Omental fat pad (tissue), 4 donors: Measurements from ENCODE around the gene FSIP1. TPM values are rescaled to one million over a fixed set of nuclear protein-coding genes. Genes with fewer than 3 reads are reported as not detected.
"Not testable (repeated sequence)": the region's sequence is repeated elsewhere in the genome, so short reads cannot be mapped to it uniquely, and the experiment has no call there.

ENCODE experiments used
- ATAC-seq: fragments of 150-250 bp; one replicate; pipeline ENCODE4 v1.9.1; 2016; ENCODE audit warnings: mild to moderate bottlenecking, moderate library complexity; ENCODE audit not compliant: low FRiP score
- DNase-seq: peaks from one replicate; pipeline ENCODE4 v3.0.0-alpha.2; 2019; ENCODE audit warnings: low spot score
- total RNA-seq, 4 donors: library from RNA; depleted of rRNA; stranded (reverse); fragments of >200 nt; gene quantifications; one replicate each; pipeline ENCODE4 v1.1.0, GENCODE V29; 2016
- TF ChIP-seq, protein P1 (sequence below), 3 donors: fragments of 450-650 bp; IDR thresholded peaks; one replicate each; pipeline ENCODE4 v1.5.1; 2016 to 2017; ENCODE audit warnings: antibody characterized with exemption in 3 of 3, mild to moderate bottlenecking in 3 of 3, moderate library complexity in 2 of 3

The FSIP1 gene
- total RNA-seq, 4 donors from 2014 or later, result 0.32 to 0.48 (median 0.41) TPM

DNA sequence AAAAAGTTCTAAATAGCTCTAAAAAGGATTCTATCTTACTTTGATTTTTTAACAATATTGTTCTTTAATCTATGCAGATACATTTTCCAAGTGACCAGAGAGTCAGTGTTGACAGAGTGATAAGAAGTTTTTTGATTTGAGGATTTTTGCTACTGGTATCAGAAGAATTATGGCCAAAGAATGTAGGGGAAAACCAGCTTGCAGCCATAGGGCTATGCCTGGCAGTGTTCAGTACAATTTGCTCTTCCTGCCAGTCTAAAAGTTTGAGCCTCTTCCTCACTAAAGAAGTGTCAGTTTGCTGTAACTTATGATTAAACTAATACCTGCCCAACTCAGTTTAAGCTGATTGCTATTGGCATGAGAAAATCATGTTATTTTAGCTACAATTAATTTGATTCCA lies 35.3 kb upstream of the FSIP1 start:
- TF ChIP-seq, protein P1, sequence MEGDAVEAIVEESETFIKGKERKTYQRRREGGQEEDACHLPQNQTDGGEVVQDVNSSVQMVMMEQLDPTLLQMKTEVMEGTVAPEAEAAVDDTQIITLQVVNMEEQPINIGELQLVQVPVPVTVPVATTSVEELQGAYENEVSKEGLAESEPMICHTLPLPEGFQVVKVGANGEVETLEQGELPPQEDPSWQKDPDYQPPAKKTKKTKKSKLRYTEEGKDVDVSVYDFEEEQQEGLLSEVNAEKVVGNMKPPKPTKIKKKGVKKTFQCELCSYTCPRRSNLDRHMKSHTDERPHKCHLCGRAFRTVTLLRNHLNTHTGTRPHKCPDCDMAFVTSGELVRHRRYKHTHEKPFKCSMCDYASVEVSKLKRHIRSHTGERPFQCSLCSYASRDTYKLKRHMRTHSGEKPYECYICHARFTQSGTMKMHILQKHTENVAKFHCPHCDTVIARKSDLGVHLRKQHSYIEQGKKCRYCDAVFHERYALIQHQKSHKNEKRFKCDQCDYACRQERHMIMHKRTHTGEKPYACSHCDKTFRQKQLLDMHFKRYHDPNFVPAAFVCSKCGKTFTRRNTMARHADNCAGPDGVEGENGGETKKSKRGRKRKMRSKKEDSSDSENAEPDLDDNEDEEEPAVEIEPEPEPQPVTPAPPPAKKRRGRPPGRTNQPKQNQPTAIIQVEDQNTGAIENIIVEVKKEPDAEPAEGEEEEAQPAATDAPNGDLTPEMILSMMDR (IDR thresholded peaks at IDR 0.05), result no peak
- DNase-seq, result no peak
- ATAC-seq, result no peak

DNA sequence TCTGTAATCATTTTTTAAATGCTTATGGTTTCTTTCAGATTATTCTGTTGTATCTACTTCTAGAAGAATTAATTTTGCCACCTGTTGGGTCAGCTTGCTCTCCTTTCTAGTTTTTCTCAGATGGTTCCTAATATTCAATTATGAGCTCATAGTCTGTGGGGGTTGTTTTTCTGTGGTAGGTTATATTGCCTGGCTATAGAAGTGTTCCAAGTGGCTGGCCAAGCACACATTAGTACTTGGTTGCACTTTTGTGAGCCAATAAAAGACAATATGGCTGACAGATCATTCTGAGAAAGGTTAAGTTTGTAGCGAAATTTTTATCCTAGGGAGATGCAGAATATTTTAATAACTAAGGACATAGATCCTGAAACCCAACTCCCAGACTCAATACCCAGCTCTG lies 31.8 kb upstream of the FSIP1 start:
- ATAC-seq (no peak), DNase-seq (no peak)
- TF ChIP-seq, protein P1 (IDR thresholded peaks at IDR 0.05), result no peak

DNA sequence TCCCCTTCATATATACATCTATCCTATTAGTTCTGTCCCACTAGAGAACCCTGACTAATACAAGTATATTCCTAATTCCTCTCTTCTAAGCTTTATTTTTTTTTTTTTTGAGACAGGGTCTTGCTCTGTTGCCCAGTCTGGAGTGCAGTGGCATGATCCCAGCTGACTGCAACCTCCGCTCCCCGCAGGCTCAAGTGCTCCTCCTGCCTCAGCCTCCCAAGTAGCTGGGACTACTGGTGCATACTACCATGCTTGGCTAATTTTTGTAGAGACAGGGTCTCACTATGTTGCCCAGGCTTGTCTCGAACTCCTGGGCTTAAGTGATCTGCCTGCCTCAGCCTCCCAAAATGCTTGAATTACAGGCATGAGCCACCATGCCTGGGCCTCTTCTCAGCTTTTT lies 30.0 kb upstream of the FSIP1 start:
- not testable (repeated sequence) for DNase-seq, ATAC-seq

DNA sequence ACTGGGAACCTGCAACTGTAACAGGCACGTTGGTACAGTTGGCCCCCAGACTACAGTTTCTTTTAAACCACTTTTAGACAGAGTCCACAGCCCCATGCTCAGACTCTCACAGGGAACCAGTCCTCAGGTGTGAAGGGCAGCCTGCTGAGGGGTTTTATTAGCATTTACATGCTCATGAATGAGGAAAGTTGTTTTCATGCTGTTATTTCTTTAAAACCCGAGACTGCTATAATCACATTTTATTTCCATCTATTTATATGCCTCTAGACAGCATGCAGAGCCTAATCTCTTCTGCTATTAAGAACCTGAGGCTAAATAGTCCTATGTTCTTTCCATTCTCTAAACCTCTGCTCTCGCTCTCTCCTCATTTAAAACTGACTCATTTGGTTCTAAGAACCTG lies 26.3 kb upstream of the FSIP1 start:
- ATAC-seq (no peak), DNase-seq (no peak)
- TF ChIP-seq, protein P1 (IDR thresholded peaks at IDR 0.05), result no peak

DNA sequence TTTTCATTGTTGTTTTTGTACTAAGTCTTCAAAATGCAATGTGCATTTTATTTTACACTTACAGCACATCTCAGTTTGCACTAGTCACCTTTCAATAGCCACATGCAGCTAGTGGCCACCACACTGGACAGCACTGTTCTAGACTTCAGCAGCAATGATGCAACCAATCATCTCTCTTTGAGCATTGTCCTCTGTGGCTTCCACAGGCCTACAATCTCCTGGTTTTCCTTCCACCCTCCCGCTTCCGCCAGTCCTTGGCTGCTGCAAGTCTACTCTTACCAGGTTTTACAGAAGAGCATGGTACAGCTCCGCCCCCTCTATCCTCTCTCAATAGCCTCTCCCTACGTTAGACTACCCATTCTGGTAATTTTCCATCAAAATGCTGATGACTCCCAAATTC lies 25.1 kb upstream of the FSIP1 start:
- DNase-seq (no peak), ATAC-seq (no peak)
- TF ChIP-seq, protein P1 (IDR thresholded peaks at IDR 0.05), result no peak

DNA sequence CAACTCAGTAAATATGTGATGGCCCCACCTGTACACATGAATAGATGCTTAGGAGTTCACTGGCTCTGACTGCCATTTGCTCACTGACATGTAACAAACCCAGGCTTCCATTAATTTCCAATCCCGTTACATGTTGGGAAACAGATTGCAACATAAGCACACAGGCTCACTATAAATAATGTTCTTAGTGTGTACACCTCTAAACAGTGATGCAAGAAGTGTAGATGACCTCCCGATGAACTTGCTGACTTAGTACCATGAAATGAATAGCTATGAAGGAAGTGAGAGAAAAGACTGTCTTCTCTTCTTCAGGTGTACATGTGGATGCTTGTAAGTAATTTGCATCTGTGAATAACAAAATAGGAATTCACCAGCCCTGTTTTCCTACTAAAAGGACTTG lies 21.4 kb upstream of the FSIP1 start:
- TF ChIP-seq, protein P1 (IDR thresholded peaks at IDR 0.05), result no peak
- DNase-seq (no peak), ATAC-seq (peak; percentile 63)

DNA sequence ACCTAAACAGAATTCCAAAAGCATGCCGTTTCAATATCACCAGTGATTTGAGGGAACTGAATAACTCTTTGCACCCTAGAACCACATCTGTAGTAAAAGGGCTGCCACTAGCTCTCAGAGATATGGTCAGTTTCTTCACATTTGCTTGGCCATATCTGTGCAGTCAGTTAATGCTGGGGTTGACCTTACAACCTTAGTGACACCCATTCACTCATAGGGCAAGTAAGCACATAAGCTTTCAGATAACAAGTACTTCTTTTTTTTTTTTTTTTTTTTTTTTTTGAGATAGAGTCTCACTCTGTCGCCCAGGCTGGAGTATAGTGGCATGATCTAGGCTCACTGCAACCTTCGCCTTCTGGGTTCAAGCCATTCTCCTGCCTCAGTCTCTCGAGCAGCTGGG lies 20.4 kb upstream of the FSIP1 start:
- no peak for DNase-seq
- no peak for ATAC-seq
- TF ChIP-seq, protein P1 (IDR thresholded peaks at IDR 0.05), result no peak
